HEK293T (cell line): ENCODE measurements around the gene RRBP1.

Experiments used
- CTCF ChIA-PET: fragments of 350-600 bp; formaldehyde crosslinking; extraction: SDS; loops from one replicate; lab custom pipeline; 2021; ENCODE audit warnings: antibody characterized with exemption, inconsistent platforms; lab: Yijun Ruan, JAX
- POLR2A ChIA-PET: fragments of 350-600 bp; formaldehyde crosslinking; extraction: SDS; loops from one replicate; lab custom pipeline; 2020; ENCODE audit warnings: antibody characterized with exemption, inconsistent platforms; lab: Yijun Ruan, JAX
- DNase-seq: peaks from one replicate; pipeline ENCODE4 v3.0.0; 2012; ENCODE audit warnings: mixed read lengths; ENCODE audit errors: extremely low spot score
- ARNT ChIP-seq: fragments of 450-650 bp; IDR thresholded peaks from 2 replicates; pipeline ENCODE4 v1.6.1; 2017; ENCODE audit warnings: mild to moderate bottlenecking
- BHLHE40 ChIP-seq: fragments of 450-650 bp; IDR thresholded peaks from 2 replicates; pipeline ENCODE4 v1.6.1; 2016; ENCODE audit warnings: mild to moderate bottlenecking, moderate library complexity, borderline replicate concordance
- CTBP1 ChIP-seq: fragments of 450-650 bp; IDR thresholded peaks from 2 replicates; pipeline ENCODE4 v1.6.1; 2016; ENCODE audit warnings: borderline replicate concordance
- ELF4 ChIP-seq: fragments of 450-650 bp; IDR thresholded peaks from 2 replicates; pipeline ENCODE4 v1.6.1; 2017; ENCODE audit warnings: antibody characterized with exemption
- FOXA1 ChIP-seq: fragments of 450-650 bp; IDR thresholded peaks from 2 replicates; pipeline ENCODE4 v1.6.1; 2016; ENCODE audit warnings: mild to moderate bottlenecking
- FOXK2 ChIP-seq: fragments of 450-650 bp; IDR thresholded peaks from 2 replicates; pipeline ENCODE4 v1.6.1; 2016; ENCODE audit warnings: mild to moderate bottlenecking
- FOXM1 ChIP-seq: fragments of 450-650 bp; IDR thresholded peaks from 2 replicates; pipeline ENCODE4 v1.6.1; 2017; ENCODE audit warnings: mild to moderate bottlenecking, borderline replicate concordance
- HDGF ChIP-seq: fragments of 450-650 bp; IDR thresholded peaks from 2 replicates; pipeline ENCODE4 v1.6.1; 2017; ENCODE audit warnings: antibody characterized with exemption, borderline replicate concordance
- L3MBTL2 ChIP-seq: fragments of 450-650 bp; conservative IDR thresholded peaks from 2 replicates; pipeline ENCODE4 v1.6.1; 2016; ENCODE audit warnings: mild to moderate bottlenecking
- LEF1 ChIP-seq: fragments of 450-650 bp; IDR thresholded peaks from 2 replicates; pipeline ENCODE4 v1.6.1; 2017; ENCODE audit warnings: mild to moderate bottlenecking, borderline replicate concordance
- NFRKB ChIP-seq: fragments of 450-650 bp; IDR thresholded peaks from 2 replicates; pipeline ENCODE4 v1.6.1; 2016; ENCODE audit warnings: mild to moderate bottlenecking, moderate library complexity
- SP1 ChIP-seq: fragments of 450-650 bp; IDR thresholded peaks from 2 replicates; pipeline ENCODE4 v1.6.1; 2017
- SUZ12 ChIP-seq: fragments of 450-650 bp; IDR thresholded peaks from 2 replicates; pipeline ENCODE4 v1.6.1; 2016; ENCODE audit warnings: mild to moderate bottlenecking
- TARDBP ChIP-seq: fragments of 450-650 bp; IDR thresholded peaks from 2 replicates; pipeline ENCODE4 v1.6.1; 2016
- ZNF384 ChIP-seq: fragments of 450-650 bp; IDR thresholded peaks from 2 replicates; pipeline ENCODE4 v1.6.1; 2016
- TF ChIP-seq, protein P1 (sequence below): fragments of 450-650 bp; IDR thresholded peaks from 2 replicates; pipeline ENCODE4 v1.6.1; 2016

Gene RRBP1

DNA sequence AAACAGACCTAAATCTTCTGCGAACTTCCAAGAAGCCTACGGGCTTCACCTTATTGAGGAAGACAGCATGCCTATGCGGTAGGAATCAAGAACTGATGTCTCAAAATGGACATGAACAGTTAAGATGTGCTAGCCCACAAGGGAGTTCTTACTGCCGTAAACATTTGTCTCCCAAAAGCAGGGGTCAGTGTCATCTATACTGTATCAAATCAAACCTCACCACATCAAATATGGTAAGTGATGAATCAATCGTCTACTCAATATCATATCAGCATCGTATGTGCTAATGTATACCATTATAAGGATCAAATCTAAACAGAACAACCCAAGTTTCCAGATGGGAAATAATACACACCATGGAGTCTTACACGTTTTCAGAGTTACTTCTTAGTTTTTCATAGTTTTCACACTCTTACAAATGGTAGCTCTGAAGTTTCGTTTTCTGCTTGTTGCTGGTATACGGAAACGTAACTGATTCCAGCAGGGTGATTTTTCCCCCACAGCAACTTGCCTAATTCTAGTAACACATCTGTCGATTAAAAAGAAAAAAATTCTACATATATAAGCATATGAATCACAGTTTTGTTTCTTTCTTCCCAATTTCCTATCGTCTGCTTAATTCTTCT, 12.6 kb downstream of the RRBP1 start:
- ChIA-PET POLR2A (no interaction called here), CTCF (no interaction called here)
- DNase-seq = no peak
- no peak for TF ChIP-seq FOXA1
- TF ChIP-seq ARNT = no peak
- TF ChIP-seq FOXK2 = no peak
- no peak for TF ChIP-seq SP1
- no peak for TF ChIP-seq ZNF384
- TF ChIP-seq, protein P1, sequence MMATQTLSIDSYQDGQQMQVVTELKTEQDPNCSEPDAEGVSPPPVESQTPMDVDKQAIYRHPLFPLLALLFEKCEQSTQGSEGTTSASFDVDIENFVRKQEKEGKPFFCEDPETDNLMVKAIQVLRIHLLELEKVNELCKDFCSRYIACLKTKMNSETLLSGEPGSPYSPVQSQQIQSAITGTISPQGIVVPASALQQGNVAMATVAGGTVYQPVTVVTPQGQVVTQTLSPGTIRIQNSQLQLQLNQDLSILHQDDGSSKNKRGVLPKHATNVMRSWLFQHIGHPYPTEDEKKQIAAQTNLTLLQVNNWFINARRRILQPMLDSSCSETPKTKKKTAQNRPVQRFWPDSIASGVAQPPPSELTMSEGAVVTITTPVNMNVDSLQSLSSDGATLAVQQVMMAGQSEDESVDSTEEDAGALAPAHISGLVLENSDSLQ = no peak
- TF ChIP-seq NFRKB = no peak
- no peak for TF ChIP-seq HDGF
- no peak for TF ChIP-seq LEF1
- no peak for TF ChIP-seq TARDBP
- TF ChIP-seq FOXM1 = no peak
- TF ChIP-seq SUZ12 = no peak
- no peak for TF ChIP-seq BHLHE40
- TF ChIP-seq L3MBTL2 = no peak
- TF ChIP-seq ELF4 = no peak
- no peak for TF ChIP-seq CTBP1

DNA sequence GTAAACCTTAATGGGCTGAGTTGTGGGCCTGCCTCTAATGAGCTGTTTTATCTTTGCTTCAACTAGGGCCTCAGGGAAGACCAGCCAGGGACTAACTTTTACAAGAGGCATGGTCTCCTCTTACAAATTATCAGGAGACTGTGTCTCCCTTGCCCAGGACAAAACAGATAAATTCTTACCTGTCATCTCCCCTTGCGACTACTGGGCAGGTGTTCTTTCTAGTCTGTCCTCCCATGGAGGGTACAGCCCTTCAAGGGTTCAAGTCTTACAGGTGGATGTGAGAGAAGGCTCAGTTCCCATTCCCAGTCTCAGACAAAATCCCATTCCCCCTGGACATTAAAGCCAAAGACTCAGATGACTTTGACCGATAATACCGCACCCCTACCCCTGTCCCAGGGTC, 13.6 kb downstream of the RRBP1 start:
- ChIA-PET POLR2A (interaction anchor here (1.6 kb wide), 1 partner anchor 13 kb away, joined by 4 read pairs; the partner anchor contains the start of gene RRBP1), CTCF (no interaction called here)
- DNase-seq = no peak
- TF ChIP-seq SUZ12 (no peak), TARDBP (no peak), L3MBTL2 (no peak), FOXA1 (no peak), ELF4 (no peak), FOXK2 (no peak), ARNT (no peak), SP1 (no peak), CTBP1 (no peak), NFRKB (no peak), FOXM1 (no peak), ZNF384 (no peak)
- TF ChIP-seq, protein P1 = no peak

DNA sequence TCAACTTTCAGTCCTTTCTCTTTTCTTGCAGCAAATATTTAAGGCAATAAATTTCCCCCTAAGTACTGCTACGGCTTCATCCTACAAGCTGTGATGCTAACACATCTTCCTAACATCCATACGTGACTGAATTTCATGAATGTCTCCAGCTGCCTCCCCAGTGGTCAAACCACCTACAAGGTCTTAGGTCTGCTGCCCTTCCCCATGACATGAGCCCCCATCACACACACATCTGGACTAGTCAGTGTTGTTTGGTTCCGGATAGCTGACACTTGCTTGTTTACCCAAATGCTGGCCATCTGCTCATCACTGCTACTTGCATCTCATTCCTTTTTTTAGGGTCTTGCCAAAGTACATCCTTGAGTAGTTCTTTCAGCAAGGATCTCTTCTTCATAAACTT, 14.6 kb downstream of the RRBP1 start:
- POLR2A ChIA-PET = interaction anchor here (1.4 to 1.6 kb wide), 2 partner anchors 9 to 14 kb away, joined by 3 to 4 read pairs; partner anchors contain the start of gene RRBP1
- CTCF ChIA-PET = no interaction called here
- DNase-seq = no peak
- no peak for TF ChIP-seq ZNF384
- TF ChIP-seq SP1 = no peak
- no peak for TF ChIP-seq HDGF
- TF ChIP-seq ARNT = no peak
- TF ChIP-seq LEF1 = no peak
- TF ChIP-seq SUZ12 = no peak
- no peak for TF ChIP-seq NFRKB
- no peak for TF ChIP-seq BHLHE40
- TF ChIP-seq TARDBP = no peak
- no peak for TF ChIP-seq L3MBTL2
- TF ChIP-seq ELF4 = no peak
- TF ChIP-seq, protein P1 = no peak

DNA sequence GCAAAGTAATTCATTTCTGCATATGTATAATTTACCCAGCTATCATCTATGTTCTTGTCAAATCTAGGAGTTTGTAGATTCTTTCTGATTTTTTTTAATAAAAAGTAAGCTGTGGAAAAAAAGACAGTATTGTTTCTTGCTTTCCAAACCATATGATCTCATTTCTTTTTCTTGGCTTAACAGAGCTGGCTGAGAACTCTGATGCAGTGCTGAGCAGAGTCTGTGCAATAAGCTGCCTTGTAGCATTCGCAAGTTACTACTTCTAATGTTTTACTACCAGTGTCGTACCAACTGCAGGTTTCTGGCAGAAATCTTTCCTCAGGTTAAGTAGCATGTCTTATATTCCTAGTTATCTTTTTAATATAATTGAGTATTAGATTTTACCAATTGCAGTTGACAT, 15.6 kb downstream of the RRBP1 start:
- TF ChIP-seq HDGF = no peak
- no peak for TF ChIP-seq TARDBP
- TF ChIP-seq LEF1 = no peak
- TF ChIP-seq SUZ12 = no peak
- no peak for TF ChIP-seq L3MBTL2
- TF ChIP-seq FOXA1 = no peak
- CTCF ChIA-PET = interaction anchor here (0.5 to 1.0 kb wide), 2 partner anchors 12 to 37 kb away, joined by 3 to 6 read pairs; no protein-coding TSS in a partner anchor
- no peak for DNase-seq
- POLR2A ChIA-PET = interaction anchor here (1.4 kb wide), 1 partner anchor 10 kb away, joined by 3 read pairs; no protein-coding TSS in a partner anchor

DNA sequence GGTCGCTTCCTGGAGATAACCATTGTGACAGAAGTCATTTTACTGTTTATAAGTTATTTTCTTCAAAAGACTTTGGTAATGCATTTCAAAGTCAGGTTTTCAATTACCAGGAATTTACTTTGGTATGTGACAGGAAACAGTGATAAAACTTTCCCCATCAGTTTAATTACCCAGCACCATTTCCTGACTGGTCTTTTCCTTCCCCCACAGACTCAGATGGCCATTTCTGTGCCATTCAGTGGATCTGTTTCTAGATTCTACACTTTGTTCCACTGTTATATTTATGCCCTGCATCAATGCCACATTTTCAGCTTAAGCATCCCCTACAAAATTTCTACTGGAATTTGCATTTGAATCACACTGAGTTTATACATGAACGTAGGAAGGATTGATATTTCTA, 16.3 kb downstream of the RRBP1 start:
- ChIA-PET POLR2A (interaction anchor here (1.3 kb wide), 1 partner anchor 16 kb away, joined by 4 read pairs; the partner anchor contains the start of gene RRBP1), CTCF (interaction anchor here (0.5 to 1.0 kb wide), 2 partner anchors 11 to 38 kb away, joined by 3 to 6 read pairs; no protein-coding TSS in a partner anchor)
- DNase-seq = no peak
- TF ChIP-seq SUZ12 (no peak), CTBP1 (no peak), TARDBP (no peak), ELF4 (no peak), LEF1 (no peak), FOXK2 (no peak), L3MBTL2 (no peak), NFRKB (no peak), BHLHE40 (no peak), FOXM1 (no peak), ZNF384 (no peak), FOXA1 (no peak)
- TF ChIP-seq, protein P1 = no peak
